HG03066 (cell line): ENCODE data around the gene CAPN7.

Source experiments
- ATAC-seq: cut with Tn5 transposase; IDR thresholded peaks from one replicate; pipeline ENCODE4 v1.9.1; 2021; ENCODE audit warnings: low read depth; ENCODE audit not compliant: unreplicated experiment

The CAPN7 gene

GRCh38 chr3:15198686-15199085 is 7.4 kb upstream of the CAPN7 start:
- no peak for ATAC-seq

GRCh38 chr3:15199493-15200105 is 6.4 kb upstream of the CAPN7 start:
- no peak for ATAC-seq

GRCh38 chr3:15204005-15204404 is 2.0 kb upstream of the CAPN7 start:
- ATAC-seq, result no peak

DNA sequence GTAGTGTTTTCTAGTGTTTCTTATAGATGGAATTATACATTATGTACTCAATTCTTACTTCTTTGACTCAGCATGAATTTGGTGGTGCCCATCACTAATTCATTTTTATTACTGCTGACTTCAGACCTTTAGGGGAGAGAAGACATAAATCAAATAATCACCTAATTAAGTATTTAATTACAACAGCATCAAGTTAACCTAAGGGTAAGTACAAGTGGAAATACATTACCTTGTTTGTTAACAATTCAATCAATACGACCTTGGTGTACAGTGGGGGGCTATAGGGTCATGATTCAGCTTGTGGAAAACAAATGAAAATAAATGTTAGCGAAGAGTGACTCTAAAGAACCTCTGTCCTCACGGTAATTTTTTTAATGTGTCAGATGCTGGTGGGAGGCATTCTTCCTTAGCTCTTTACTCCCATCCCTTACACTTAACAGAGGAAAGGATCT is 538 bp upstream of the CAPN7 start:
- no peak for ATAC-seq

DNA sequence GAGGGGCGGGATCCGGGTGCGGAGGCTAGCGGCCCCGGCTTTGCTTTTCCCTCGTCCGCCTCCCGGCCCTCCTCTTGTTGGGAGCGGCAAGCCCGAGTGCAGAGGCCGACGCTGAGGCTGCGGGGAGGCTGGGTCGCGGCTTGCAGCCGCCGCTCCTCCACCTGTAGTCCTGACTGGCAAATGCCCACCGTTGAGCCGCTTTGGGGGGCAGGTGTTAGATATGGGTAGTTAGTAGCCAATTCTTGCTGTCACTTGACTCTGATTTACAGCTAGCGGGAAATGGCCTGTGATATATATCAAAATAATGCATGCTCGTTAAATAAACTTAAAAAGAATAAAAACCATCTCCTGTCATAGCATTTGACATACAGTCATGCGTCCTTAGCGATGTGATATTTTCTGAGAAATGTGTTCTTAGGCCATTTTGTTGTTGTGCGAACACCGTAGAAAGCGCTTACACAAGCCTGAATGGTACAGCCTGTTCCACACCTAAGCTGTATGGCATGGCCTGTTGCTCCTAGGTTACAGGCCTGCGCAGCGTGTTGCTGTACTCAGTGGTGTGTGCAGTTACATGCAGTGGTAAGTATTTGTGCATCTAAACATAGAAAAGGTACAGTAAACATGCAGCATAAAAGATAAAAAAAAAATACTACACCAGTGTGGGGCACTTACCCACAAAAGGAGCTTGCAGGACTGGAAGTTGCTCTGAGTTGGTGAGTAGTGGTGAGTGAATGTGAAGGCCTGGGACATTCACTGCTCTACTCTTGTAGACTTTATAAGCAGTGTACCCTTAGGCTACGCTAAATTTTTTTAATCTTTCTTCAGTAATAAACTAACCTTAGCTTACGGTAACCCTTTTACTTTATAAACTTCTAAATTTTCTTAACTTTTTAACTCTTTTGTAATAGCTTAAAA is 873 bp downstream of the CAPN7 start:
- no peak for ATAC-seq

DNA sequence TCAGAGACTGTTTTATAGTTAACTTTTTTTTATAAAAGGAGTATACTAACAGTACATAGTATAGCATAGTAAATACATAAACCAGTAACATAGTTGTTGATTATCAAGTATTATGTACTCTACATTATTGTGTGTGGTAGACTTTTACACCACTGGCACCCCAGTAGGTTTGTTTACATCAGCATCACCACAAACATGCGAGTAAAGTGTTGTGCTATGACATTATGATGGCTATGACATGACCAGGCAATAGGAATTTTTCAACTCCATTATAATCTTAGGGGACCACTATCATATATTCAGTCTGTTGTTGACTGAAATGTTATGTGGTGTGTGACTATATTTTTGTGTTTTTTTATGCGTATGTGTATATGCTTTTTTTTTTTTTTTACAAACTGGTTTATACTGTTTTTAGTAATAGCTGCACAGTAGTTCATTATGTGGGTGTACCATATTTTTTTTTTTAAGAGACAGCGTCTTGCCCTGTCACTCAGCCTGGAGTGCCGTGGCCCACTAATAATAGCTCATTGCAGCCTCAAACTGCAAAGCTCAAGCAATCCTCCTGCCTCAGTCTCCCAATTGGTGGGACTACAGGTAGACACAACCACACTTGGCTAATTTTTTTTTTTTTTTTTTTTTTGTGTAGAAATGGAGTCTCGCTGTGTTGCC is 1.9 kb downstream of the CAPN7 start:
- ATAC-seq, result no peak

DNA sequence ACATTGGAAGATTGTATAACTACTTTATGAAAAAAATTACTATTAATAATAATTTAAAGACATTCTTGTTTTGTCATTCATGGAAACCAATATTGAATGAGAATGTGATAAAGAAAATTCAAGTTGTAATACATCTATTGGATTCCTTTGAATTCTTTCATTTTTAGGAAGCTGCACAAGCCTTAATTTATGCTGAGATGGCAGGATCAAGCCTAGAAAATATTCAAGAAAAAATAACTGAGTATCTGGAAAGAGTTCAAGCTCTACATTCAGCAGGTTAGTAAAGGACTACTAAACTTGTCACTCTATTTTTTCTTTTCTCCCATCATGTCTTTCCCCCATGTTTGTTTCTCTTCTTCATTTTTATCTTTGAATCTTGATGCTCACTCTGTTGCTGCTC is 5.9 kb downstream of the CAPN7 start:
- no peak for ATAC-seq

DNA sequence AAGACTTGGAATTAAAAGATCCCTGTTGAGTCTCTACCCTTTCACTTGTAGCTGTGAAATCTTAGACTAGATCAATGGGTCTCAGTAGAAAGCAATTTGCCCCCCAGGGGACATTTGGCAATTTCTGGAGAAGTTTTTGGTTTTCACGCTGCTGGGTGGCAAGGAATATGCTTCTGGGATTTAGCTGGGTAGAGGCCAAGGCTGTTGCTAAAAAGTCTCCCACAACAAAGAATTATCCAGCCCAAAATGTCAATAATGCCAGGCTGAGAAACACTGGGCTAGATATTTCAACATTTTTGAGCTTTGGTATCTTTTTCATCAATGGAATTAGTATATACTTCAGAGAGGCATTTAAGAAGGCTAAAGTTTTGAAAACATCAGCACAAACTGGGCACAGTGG is 8.7 kb downstream of the CAPN7 start:
- ATAC-seq, result no peak

DNA sequence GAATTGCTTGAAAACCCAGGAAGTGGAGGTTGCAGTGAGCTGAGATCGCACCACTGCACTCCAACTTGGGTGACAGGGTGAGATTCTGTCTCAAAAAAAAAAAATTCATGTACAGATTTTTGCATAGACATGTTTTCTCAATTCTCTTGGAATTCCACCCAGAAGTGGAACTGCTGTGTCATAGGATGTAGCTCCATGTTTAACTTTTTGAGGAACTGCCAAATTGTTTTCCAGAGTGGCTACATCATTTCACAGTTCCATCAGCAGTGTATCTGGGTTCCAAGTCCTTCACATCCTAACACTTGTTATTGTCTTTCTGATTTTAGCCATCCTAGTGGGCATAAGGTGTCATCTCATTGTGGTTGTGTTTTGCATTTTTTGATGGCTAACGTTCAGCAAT is 9.9 kb downstream of the CAPN7 start:
- ATAC-seq, result no peak

DNA sequence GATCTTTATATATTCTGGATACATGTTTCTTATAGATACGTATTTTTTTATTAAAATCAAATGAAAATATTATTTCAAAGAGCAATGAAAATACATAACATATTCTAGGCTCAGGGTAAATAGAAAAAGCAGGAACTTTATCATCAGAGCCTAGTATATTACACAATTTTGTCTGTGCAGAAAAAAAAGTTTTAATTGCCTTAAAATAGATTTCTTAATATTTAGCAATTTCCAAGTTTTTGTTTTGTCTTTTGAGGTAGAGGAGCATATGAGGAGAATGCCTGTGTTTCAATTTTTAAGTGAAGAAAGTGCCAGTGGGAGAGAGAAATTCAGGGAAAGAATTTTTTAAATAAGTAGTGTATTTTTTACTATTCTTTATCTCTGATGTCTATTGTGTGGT is 10.5 kb downstream of the CAPN7 start:
- ATAC-seq, result no peak

- no peak for ATAC-seq
Measured at GRCh38 chr3:15217011-15217671, 11.1 kb downstream of the CAPN7 start.

DNA sequence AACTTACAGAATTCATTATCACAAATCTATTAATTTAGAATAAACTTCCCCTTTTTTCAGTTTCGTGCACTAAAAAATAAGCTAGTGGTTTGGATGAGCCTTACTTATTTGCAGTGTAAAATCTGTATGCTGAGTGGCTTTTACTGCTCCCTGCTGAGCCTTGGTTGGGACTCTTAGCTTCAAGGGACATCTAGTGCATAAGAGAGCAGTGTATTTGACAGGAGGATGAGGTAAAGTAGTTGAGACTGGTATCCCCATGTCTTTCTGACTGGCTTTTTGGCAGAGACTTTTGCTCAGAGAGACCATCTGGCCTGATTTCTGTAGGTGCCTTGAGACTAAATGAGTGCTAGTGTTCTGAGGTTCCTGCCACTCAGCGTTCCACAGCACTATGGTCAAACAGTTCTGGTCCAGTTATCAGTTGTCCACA is 11.8 kb downstream of the CAPN7 start:
- no peak for ATAC-seq

DNA sequence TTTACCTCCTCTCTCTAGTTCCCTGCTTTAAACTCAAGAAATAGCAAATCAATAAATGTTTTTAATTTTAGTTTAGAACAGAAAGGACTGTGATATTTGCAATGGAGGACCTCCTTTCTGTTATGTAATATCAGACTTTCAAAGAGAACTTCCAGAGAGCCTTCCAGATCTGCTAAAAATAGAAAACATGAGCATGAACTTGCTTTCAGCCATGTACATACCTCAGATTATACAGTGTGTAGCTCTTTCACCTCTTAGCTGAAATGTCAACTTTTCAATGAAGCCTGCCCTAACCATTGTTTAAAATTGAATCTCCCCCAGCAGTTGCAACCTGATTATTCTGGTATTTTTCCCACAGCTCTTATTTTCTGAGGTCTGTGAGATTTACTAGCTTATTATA is 12.6 kb downstream of the CAPN7 start:
- ATAC-seq, result no peak

DNA sequence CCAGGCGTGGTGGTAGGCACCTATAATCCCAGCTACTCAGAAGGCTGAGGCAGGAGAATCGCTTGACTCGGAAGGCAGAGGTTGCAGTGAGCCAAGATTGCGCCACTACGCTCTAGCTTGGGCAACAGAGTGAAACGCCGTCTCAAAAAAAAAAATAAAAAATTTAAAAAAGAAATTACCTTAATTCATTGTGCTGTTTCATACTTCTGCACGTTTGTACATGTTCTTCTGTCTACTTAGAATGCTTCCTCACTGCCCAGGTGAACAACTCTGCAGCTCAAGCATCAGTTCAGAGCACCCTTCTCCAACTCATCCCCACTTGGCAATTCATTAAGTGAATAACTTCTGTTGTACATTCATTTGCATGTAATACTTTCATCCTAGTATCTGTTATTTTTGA is 14.0 kb downstream of the CAPN7 start:
- ATAC-seq, result no peak

- no peak for ATAC-seq
Measured at GRCh38 chr3:15220661-15221060, 14.6 kb downstream of the CAPN7 start.

GRCh38 chr3:15221574-15222217 is 15.7 kb downstream of the CAPN7 start:
- no peak for ATAC-seq

- no peak for ATAC-seq
Measured at GRCh38 chr3:15223685-15224572, 17.9 kb downstream of the CAPN7 start.

- no peak for ATAC-seq
Measured at GRCh38 chr3:15228147-15228546, 22.1 kb downstream of the CAPN7 start.

- no peak for ATAC-seq
Measured at GRCh38 chr3:15229262-15229661, 23.2 kb downstream of the CAPN7 start.
